ENCODE results near the gene JUNB.

DNA sequence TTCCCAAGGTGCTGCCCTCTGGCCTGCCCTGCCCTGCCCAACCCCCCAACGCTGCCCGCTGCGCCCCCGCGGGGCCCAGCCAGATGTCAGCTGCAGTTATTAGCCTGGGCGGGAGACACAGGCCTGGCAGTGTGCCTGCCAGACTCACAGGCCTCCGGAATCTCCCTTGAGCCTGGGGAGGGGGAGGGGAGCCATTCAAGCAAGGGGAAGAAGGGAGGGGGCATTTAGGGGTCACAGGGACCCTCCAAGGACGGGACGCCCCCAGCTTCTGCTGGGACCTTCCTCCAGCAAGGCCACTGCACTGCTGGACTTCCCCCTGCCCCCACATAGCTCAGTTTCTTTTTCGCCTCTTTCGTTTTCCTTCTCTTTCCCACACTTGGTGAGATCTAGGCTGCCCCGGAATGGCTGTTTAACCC, 2.6 kb upstream of the JUNB start:
- TF ChIP-seq, protein P1, sequence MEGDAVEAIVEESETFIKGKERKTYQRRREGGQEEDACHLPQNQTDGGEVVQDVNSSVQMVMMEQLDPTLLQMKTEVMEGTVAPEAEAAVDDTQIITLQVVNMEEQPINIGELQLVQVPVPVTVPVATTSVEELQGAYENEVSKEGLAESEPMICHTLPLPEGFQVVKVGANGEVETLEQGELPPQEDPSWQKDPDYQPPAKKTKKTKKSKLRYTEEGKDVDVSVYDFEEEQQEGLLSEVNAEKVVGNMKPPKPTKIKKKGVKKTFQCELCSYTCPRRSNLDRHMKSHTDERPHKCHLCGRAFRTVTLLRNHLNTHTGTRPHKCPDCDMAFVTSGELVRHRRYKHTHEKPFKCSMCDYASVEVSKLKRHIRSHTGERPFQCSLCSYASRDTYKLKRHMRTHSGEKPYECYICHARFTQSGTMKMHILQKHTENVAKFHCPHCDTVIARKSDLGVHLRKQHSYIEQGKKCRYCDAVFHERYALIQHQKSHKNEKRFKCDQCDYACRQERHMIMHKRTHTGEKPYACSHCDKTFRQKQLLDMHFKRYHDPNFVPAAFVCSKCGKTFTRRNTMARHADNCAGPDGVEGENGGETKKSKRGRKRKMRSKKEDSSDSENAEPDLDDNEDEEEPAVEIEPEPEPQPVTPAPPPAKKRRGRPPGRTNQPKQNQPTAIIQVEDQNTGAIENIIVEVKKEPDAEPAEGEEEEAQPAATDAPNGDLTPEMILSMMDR (IDR thresholded peaks at IDR 0.05): peak in 3 of 12 donors; percentile 8 to 28 (median 25)
- TF ChIP-seq POLR2A (IDR thresholded peaks at IDR 0.05): no peak

Data from heart left ventricle (tissue), 13 donors.